ENCODE measurements around the gene TAS2R40. TPM values are rescaled to one million over a fixed set of nuclear protein-coding genes. Genes with fewer than 3 reads are reported as not detected.

The TAS2R40 gene
- polyA plus RNA-seq, 1 donor from 2014 or later, result not detected

- H3K9me2 ChIP-seq (ENCODE audit: insufficient read depth, low read length), result no peaks in the 10 kb centered on the region
- no peaks in the 10 kb centered on the region for H3K36me3 ChIP-seq (ENCODE audit: insufficient read depth, low read length)
- H3K4me2 ChIP-seq (ENCODE audit: low read length), result no peak overlapping the region
- no peaks in the 10 kb centered on the region for H4K20me1 ChIP-seq (ENCODE audit: insufficient read depth)
- no peak overlapping the region for H3K27ac ChIP-seq (ENCODE audit: low read length)
- TF ChIP-seq RAD21 (conservative IDR thresholded peaks at IDR 0.05) (no peak), POLR2AphosphoS5 (IDR thresholded peaks at IDR 0.05) (no peak), REST (IDR thresholded peaks at IDR 0.05; ENCODE audit: borderline replicate concordance) (peak; percentile 45), MXI1 (conservative IDR thresholded peaks at IDR 0.05; ENCODE audit: poor library complexity, severe bottlenecking) (no peak), EP300 (conservative IDR thresholded peaks at IDR 0.05; ENCODE audit: poor library complexity, severe bottlenecking) (no peak)
- no peaks in the 10 kb centered on the region for H3K79me2 ChIP-seq (replicated peaks; ENCODE audit: insufficient read depth, low read length)
- no peaks in the 10 kb centered on the region for H3F3A ChIP-seq (ENCODE audit: insufficient read depth, low read length, poor library complexity, severe bottlenecking)
- H3K27me3 ChIP-seq (ENCODE audit: insufficient read depth, low read depth, low read length), result no peaks in the 10 kb centered on the region
- no peaks in the 10 kb centered on the region for H3K9me3 ChIP-seq (ENCODE audit: low read length)
- H3K4me3 ChIP-seq (ENCODE audit: low read length), result no peak overlapping the region
- no peak overlapping the region for H3K9ac ChIP-seq (ENCODE audit: low read length)
- no peak overlapping the region for H2AFZ ChIP-seq (ENCODE audit: low read depth, low read length)
These were observed 7.4 kb downstream of the TAS2R40 start for GRCh38 chr7:143229054-143229790.

- Histone ChIP-seq H3F3A (ENCODE audit: insufficient read depth, low read length, poor library complexity, severe bottlenecking) (no peaks in the 10 kb centered on the region), H3K9me2 (ENCODE audit: insufficient read depth, low read length) (no peaks in the 10 kb centered on the region), H3K36me3 (ENCODE audit: insufficient read depth, low read length) (no peaks in the 10 kb centered on the region), H3K79me2 (replicated peaks; ENCODE audit: insufficient read depth, low read length) (no peaks in the 10 kb centered on the region), H3K4me3 (ENCODE audit: low read length) (no peak overlapping the region), H3K27ac (ENCODE audit: low read length) (no peak overlapping the region), H3K4me2 (ENCODE audit: low read length) (no peak overlapping the region), H3K27me3 (ENCODE audit: insufficient read depth, low read depth, low read length) (no peaks in the 10 kb centered on the region), H4K20me1 (ENCODE audit: insufficient read depth) (no peaks in the 10 kb centered on the region), H3K9ac (ENCODE audit: low read length) (no peak overlapping the region), H3K9me3 (ENCODE audit: low read length) (no peaks in the 10 kb centered on the region), H2AFZ (ENCODE audit: low read depth, low read length) (no peak overlapping the region)
- TF ChIP-seq RAD21 (conservative IDR thresholded peaks at IDR 0.05) (no peak), CTCF (IDR thresholded peaks at IDR 0.05; ENCODE audit: poor library complexity, severe bottlenecking) (no peak), TAF1 (IDR thresholded peaks at IDR 0.05; ENCODE audit: low read depth) (no peak), MXI1 (conservative IDR thresholded peaks at IDR 0.05; ENCODE audit: poor library complexity, severe bottlenecking) (no peak), SMC3 (conservative IDR thresholded peaks at IDR 0.05; ENCODE audit: poor library complexity) (no peak), EZH2 (IDR thresholded peaks at IDR 0.05; ENCODE audit: borderline replicate concordance, insufficient read depth, low read length, poor library complexity, severe bottlenecking) (no peak), EP300 (conservative IDR thresholded peaks at IDR 0.05; ENCODE audit: poor library complexity, severe bottlenecking) (no peak), REST (IDR thresholded peaks at IDR 0.05; ENCODE audit: borderline replicate concordance) (no peak), POLR2AphosphoS5 (IDR thresholded peaks at IDR 0.05) (no peak)
These were observed 9.0 kb downstream of the TAS2R40 start for GRCh38 chr7:143230602-143231457.
